ENCODE data around the gene RBMS2. TPM values are rescaled to one million over a fixed set of nuclear protein-coding genes. Genes with fewer than 3 reads are reported as not detected.

The RBMS2 gene
- total and polyA plus RNA-seq, 10 of the 15 experiments (the other 5 are each of a cell fraction or from before 2014, with no cell fraction given), result 0.56 to 7.1 (median 2.4) TPM

DNA sequence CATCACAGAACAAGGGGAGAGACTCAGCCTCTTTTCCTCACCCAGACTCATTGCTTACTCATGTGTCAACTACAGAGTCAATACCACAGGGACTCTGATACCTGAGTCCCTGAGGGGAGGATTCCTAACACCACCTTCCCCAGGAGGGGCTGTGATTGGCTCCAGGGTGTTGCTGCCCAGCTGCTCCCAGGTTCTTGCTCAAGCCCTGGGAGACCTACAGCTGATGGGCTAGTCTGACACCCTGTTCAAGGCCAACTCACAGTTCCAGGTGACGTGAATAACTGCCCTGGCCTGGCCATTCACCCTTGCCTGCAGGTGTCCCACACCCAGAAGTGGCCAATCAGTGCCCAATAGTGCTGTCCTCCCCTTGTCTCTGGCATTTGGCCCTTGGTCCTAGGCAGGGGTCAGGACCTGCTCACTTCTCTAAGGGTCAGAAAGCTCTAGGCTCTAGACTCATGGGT lies 44.6 kb upstream of the RBMS2 start:
- Histone ChIP-seq H3K27ac (ENCODE audit: control insufficient read depth, insufficient read depth) (no peak overlapping the region), H4K20me1 (ENCODE audit: control insufficient read depth, insufficient read depth) (peaks cover 3% of the 10 kb centered on the region; the same call in 1 of the 2 replicates), H3K27me3 (replicated peaks in 1 of 2; ENCODE audit: control insufficient read depth in 2 of 2, insufficient read depth in 2 of 2, low read length in 1 of 2) (no peaks in the 10 kb centered on the region), H3K79me2 (ENCODE audit: control insufficient read depth, insufficient read depth, low read length) (peaks cover 3% of the 10 kb centered on the region), H3K4me3 (no peak overlapping the region), H3K9ac (ENCODE audit: control insufficient read depth, insufficient read depth, low read length) (no peak overlapping the region), H3K9me3 (replicated peaks; ENCODE audit: control insufficient read depth, insufficient read depth, low read length) (no peaks in the 10 kb centered on the region), H2AFZ (ENCODE audit: control insufficient read depth, low read depth, low read length) (no peak overlapping the region), H3K4me1 (ENCODE audit: control insufficient read depth, insufficient read depth, low read length) (peaks cover 14% of the 10 kb centered on the region), H3K4me2 (ENCODE audit: control insufficient read depth, insufficient read depth) (no peak overlapping the region), H3K36me3 (ENCODE audit: control insufficient read depth in 2 of 2, insufficient read depth in 2 of 2, low read length in 1 of 2) (peaks cover 0 to under 1% of the 10 kb centered on the region in 2 experiments; a peak in 2 of 4 replicates)
- ChIA-PET SMC1A (ENCODE audit: uncharacterized antibody, unreplicated experiment) (interaction anchor here (0.9 kb wide), 1 partner anchor 16 kb away, joined by 3 read pairs; no protein-coding TSS in a partner anchor), POLR2A (interaction anchor here (0.5 to 0.6 kb wide), 2 partner anchors 132 to 157 kb away, joined by 3 to 4 read pairs; no protein-coding TSS in a partner anchor), CTCF (interaction anchor here (0.8 kb wide), 1 partner anchor 13 kb away, joined by 4 read pairs; no protein-coding TSS in a partner anchor), RAD21 (ENCODE audit: unreplicated experiment) (no interaction called here)
- ATAC-seq, result peak; percentile 10
- no peak for FAIRE-seq
- TF ChIP-seq HDAC2 (IDR thresholded peaks at IDR 0.05) (no peak), IKZF2 (IDR thresholded peaks at IDR 0.05) (no peak), JUND (IDR thresholded peaks at IDR 0.05; ENCODE audit: low read depth, low read length) (no peak), NFXL1 (IDR thresholded peaks at IDR 0.05; ENCODE audit: borderline replicate concordance) (no peak), FOXK2 (IDR thresholded peaks at IDR 0.05) (no peak), RAD21 (IDR thresholded peaks at IDR 0.05; ENCODE audit: insufficient read depth, low read depth, low read length) (no peak), SUZ12 (IDR thresholded peaks at IDR 0.05; ENCODE audit: unreplicated experiment) (no peak), NFIC (IDR thresholded peaks at IDR 0.05; ENCODE audit: low read depth, low read length) (no peak), RBBP5 (conservative IDR thresholded peaks at IDR 0.05) (no peak), NR2C2 (IDR thresholded peaks at IDR 0.05; ENCODE audit: borderline replicate concordance, control insufficient read depth, insufficient read length, low read depth) (no peak), MEF2B (IDR thresholded peaks at IDR 0.05; ENCODE audit: partially characterized antibody, poor library complexity, severe bottlenecking) (no peak), LARP7 (IDR thresholded peaks at IDR 0.05) (no peak), ZNF274 (IDR thresholded peaks at IDR 0.05; ENCODE audit: insufficient read depth, insufficient read length) (no peak), NFYA (IDR thresholded peaks at IDR 0.05; ENCODE audit: borderline replicate concordance, low read depth, low read length) (no peak), PML (IDR thresholded peaks at IDR 0.05; ENCODE audit: low read length) (no peak)
- TF ChIP-seq, protein P1, sequence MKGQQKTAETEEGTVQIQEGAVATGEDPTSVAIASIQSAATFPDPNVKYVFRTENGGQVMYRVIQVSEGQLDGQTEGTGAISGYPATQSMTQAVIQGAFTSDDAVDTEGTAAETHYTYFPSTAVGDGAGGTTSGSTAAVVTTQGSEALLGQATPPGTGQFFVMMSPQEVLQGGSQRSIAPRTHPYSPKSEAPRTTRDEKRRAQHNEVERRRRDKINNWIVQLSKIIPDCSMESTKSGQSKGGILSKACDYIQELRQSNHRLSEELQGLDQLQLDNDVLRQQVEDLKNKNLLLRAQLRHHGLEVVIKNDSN (IDR thresholded peaks at IDR 0.05; ENCODE audit: borderline replicate concordance, extremely low read length, insufficient read depth, low read depth, low read length), result no peak
- TF ChIP-seq, protein P2, sequence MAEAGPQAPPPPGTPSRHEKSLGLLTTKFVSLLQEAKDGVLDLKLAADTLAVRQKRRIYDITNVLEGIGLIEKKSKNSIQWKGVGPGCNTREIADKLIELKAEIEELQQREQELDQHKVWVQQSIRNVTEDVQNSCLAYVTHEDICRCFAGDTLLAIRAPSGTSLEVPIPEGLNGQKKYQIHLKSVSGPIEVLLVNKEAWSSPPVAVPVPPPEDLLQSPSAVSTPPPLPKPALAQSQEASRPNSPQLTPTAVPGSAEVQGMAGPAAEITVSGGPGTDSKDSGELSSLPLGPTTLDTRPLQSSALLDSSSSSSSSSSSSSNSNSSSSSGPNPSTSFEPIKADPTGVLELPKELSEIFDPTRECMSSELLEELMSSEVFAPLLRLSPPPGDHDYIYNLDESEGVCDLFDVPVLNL (IDR thresholded peaks at IDR 0.05; ENCODE audit: low read depth, low read length), result no peak
- TF ChIP-seq, protein P3, sequence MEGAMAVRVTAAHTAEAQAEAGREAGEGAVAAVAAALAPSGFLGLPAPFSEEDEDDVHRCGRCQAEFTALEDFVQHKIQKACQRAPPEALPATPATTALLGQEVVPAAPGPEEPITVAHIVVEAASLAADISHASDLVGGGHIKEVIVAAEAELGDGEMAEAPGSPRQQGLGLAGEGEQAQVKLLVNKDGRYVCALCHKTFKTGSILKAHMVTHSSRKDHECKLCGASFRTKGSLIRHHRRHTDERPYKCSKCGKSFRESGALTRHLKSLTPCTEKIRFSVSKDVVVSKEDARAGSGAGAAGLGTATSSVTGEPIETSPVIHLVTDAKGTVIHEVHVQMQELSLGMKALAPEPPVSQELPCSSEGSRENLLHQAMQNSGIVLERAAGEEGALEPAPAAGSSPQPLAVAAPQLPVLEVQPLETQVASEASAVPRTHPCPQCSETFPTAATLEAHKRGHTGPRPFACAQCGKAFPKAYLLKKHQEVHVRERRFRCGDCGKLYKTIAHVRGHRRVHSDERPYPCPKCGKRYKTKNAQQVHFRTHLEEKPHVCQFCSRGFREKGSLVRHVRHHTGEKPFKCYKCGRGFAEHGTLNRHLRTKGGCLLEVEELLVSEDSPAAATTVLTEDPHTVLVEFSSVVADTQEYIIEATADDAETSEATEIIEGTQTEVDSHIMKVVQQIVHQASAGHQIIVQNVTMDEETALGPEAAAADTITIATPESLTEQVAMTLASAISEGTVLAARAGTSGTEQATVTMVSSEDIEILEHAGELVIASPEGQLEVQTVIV (IDR thresholded peaks at IDR 0.05; ENCODE audit: borderline replicate concordance, partially characterized antibody), result no peak
- TF ChIP-seq, protein P4, sequence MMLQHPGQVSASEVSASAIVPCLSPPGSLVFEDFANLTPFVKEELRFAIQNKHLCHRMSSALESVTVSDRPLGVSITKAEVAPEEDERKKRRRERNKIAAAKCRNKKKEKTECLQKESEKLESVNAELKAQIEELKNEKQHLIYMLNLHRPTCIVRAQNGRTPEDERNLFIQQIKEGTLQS (IDR thresholded peaks at IDR 0.05; ENCODE audit: borderline replicate concordance, extremely low read depth, low read depth, low read length), result no peak
- 100% methylated on average over 1 of the region's 1 CpG for WGBS (ENCODE audit: insufficient coverage, insufficient replicate concordance, low lambda C conversion rate, missing lambda C conversion rate)
- in situ Hi-C loops (cut with MboI), result no loop called here
- intact Hi-C loops (cut with micrococcal nuclease; ENCODE audit: unreplicated experiment), result no loop called here
- no TSS peak for BruUV-seq (replicated peaks)
- DNase-seq (ENCODE audit: low read depth, low spot score), result no peak
